HTR-8/SVneo (cell line): ENCODE results near the gene RPAP2.
"Not testable (repeated sequence)": the region's sequence is repeated elsewhere in the genome, so short reads cannot be mapped to it uniquely, and the experiment has no call there.

Experiments
- DNase-seq: peaks from one replicate; pipeline ENCODE4 v3.0.0; 2011; ENCODE audit warnings: low spot score, mixed read lengths; ENCODE audit not compliant: insufficient read length
- FAIRE-seq: peaks from 2 replicates; lab custom pipeline; 2011; peaks lifted over from hg19 to GRCh38; lab: Jason Lieb, UNC

The RPAP2 gene

DNA sequence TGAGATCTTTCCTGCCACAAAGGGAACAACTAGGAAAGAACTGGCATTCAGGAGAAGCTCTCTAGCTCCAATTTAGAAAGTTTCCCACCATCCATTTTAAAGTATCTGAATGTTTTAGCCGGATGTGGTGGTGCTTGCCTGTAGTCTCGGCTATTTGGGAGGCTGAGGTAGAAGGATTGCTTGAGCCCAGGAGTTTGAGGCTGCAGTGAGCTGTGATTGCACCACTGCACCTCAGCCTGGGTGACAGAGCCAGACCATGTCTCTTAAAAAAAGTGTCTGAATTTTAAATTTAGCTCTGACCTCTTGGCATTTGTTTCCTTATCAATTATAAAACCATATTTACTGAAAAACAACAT lies 67.2 kb downstream of the RPAP2 start:
- no peak for FAIRE-seq
- DNase-seq: no peak

DNA sequence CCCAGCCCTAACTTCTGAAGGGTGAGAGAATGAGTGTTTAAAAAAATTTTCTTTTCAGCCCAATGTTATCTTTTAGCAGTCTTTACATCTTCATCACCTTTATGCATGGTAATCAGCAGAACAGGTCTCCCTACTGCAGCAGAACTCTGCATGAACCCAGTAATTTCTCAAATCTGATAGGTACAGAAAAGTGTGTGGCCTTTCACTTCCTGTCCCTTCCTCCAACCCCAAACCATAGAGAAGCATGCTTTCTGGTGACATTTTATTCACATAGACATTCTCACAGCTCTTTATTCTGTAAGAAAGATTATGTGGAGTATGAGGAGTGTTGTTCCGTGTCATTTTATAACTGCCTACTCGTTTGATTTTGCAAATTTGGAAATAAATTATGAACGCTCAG lies 68.6 kb downstream of the RPAP2 start:
- DNase-seq: no peak
- FAIRE-seq: no peak

DNA sequence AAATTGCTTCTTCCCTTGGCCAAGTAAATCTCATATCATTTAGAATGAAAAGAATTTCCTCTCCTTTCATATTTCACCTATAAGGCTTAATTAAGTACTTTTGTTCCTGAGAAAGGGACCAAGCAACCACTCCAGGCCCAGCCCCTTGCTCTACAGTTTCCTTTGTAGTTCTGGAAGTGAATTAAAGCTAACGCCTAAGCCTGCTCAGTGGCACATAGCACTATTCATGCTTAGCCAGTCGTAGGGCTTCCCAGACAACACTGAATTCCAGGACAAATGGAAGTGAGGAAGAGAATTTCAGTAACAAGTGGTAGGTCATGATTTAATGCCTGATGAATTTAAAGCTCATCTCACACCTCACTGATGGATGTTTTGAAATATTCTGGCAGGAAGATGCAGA lies 73.3 kb downstream of the RPAP2 start:
- FAIRE-seq: no peak
- no peak for DNase-seq

DNA sequence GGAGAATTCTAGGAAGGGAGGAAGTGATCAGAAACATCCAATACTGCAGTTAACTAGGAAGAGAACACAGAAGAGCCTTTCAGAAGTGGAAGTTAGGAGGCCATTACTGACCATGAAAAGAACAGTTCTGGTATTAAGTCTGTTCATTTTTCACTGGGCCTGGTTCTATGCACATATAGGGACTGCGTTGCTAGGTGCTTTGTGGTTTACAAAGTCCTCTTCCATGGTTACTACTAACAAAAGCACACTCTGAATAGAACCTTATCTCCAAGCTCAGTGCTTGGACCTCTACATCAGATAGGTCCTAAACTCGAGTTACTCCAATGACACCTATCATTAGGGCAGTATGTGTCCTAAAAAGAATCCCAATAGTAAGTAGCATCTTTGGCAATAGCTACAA lies 75.4 kb downstream of the RPAP2 start:
- DNase-seq (no peak), FAIRE-seq (no peak)

DNA sequence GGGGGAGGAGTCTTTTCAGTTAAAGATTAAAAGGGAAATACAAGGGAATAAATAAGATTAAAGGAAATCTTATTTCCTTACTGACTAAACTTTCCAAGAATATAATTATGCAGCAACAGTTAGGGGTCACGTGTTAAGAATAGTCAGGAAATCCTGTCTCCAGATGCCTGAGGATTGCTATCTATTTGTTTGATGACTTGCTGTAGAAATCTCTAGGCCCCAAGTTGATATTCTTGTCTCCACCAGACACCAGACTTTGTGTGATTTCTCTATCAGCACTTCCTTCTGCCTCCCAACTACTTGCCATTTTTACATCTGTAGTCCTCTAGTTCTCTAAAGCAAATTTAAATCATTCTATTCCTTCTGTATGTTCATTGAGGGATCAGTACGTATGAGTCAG lies 77.5 kb downstream of the RPAP2 start:
- no peak for DNase-seq
- FAIRE-seq: no peak

DNA sequence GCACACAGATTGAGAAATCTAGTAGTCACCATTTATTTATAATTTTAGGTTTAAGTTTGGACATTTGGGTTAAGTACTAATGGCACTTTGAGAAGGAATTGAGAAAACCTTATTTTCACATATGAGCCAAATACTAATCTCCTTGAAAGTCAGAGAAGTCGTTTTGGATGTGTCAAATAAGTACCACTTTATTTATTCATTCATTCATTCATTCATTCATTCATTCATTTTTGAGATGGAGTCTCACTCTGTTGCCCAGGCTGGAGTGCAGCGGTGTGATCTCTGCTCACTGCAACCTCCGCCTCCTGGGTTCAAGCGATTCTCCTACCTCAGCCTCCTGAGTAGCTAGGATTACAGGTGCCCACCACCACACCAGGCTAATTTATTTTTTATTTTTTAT lies 79.1 kb downstream of the RPAP2 start:
- DNase-seq, FAIRE-seq: not testable (repeated sequence)

DNA sequence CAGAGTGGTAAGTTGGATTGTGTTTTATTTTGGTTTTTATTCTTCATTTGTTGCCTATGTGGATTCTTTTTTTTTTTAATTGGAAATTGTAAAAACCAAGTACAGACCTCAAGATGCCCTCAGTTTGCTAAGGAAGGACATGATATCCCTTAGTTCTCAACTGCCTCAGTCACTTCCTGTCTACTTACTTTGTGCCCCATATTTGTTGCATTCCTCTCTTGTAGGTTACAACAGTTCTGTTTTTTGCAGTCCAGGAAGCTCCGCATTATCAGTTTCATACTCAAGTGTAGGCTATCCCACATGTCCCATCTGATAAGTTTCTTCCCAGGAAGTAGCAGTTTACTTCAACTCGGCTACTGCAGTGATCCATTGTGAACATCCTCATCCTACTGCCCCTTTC lies 82.0 kb downstream of the RPAP2 start:
- FAIRE-seq: no peak
- DNase-seq: no peak

DNA sequence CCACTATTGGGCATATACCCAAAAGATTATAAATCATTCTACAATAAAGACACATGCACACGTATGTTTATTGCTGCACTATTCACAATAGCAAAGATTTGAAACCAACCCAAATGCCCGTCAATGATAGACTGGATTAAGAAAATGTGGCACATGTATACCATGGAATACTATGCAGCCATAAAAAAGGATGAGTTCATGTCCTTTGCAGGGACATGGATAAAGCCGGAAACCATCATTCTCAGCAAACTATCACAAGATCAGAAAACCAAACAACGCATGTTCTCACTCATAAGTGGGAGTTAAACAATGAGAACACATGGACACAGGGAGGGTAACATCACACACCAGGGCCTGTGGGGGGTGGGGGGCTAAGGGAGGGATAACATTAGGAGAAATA lies 95.1 kb downstream of the RPAP2 start:
- not testable (repeated sequence) for FAIRE-seq, DNase-seq

DNA sequence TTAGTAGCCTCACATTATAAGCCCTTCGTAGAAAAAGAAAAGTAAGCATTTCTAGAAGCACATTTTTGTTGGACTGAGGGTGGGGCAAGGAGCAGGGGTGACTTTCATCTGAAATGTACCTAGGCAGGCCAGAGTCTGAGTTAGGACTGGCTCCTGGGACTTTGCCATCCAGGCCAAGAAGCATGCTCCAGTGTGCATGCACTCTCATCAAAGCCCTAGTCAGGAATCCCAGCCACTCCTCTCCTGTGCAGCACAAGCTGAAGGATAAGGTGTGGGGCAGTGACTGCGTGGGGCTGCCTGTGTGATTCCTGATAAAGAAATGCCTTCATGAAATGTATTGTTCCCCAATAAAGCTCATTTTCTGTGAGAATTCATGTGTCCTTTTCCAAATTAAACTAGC lies 99.7 kb downstream of the RPAP2 start:
- FAIRE-seq: no peak
- DNase-seq: no peak

DNA sequence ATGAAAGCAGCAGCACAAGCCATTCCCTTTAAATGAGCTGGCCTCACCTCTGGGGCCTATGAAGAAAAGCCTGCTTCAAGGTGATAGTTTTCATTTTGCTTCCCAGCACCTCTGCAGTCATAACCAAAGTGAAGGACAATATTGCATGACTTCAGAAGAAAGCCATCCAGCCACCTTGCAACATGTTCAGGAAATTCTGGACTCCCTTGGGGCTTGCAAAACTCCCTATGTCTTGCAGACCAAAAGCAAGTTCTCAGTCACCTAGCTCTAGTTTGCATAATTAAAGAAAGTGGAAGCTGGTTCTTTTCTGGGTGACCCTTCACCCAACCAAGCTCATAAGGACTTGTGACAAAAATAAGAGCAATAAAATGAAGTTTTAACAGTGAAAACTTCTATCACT lies 100.2 kb downstream of the RPAP2 start:
- DNase-seq: no peak
- no peak for FAIRE-seq

DNA sequence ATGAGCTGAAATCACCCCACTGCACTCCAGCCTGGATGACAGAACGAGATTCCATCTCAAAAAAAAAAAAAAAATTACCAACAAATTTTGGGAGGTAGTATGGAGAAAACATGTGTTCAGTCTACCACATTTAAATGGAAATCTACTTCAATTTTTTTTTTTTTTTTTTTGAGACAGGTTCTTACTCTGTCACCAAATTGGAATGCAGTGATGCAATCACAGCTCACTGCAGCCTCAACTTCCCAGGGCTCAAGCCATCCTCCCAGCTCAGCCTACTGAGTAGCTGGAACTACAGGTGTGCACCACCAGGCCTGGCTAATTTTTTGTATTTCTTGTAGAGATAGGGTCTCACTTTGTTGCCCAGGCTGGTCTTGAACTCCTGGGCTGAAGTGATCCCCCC lies 105.8 kb downstream of the RPAP2 start:
- no peak for DNase-seq

DNA sequence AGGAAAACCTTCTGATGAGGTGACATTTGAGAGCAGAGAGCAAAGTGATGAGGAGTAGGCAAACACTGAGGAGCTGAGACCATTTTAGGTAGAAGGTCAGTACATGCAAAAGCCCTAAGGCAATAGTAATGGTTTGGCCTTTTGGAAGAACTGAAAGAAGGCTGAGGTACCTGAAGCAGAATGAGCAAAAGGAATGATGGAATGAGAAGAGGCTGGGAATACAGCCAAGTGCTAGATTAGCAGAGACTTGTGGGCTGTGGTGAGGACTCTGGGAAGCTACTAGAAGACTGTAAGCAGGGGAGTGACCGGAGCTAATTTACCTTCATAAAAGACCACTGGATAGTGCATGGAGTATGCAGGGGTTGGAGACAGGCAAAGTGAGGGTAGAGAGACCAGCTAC lies 110.0 kb downstream of the RPAP2 start:
- DNase-seq: no peak
- FAIRE-seq: no peak

More for the DNA sequence above, 105.8 kb downstream of the RPAP2 start:
- no peak for FAIRE-seq

DNA sequence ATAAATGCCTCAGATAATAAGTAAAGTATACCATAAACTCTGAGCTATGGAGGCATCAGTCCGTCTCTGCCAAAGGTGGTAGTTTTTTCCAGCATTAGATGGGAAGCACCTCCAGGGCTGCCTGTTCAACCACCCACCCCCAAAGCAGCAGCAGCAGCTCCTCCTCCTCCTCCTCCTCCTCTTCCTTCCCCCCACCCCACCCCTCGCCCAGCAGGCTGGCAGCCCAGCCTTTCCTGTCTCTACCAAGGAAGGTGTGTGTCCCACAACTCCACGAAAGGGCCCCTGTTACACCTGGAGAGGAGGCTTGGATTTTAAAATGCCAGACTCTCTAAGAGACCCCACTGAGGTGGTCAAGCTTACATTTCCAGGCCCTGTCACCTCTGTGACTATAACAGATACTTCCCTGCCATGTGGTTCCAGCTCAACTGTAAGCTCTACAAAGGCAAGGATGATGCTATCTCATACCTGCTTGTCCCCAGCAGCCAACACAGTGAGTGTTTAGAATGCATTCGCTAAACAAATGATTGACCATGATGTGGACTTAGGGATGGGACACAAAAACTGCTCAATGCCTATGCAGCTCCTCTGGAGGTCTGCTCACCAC lies 111.2 kb downstream of the RPAP2 start:
- DNase-seq: no peak
- FAIRE-seq: no peak

DNA sequence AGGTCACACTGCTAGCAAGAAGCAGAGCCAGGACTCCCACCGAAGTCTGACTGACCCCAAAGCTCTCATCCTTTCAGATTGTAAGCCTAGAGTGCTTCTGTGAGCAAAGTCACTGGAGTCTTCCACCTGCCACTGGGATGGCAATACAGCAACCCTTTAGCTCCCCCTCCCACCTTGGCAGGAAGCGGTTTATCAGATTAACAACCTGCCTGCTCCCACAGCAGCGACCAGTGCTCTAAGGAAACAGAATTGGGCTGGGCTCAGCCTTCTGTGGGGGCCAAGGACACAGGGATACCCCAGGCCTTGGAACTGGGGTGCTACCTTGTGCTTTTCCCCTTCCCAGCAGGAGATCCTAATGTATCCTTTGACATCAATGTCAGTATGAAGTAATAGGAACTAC lies 111.8 kb downstream of the RPAP2 start:
- DNase-seq: no peak

DNA sequence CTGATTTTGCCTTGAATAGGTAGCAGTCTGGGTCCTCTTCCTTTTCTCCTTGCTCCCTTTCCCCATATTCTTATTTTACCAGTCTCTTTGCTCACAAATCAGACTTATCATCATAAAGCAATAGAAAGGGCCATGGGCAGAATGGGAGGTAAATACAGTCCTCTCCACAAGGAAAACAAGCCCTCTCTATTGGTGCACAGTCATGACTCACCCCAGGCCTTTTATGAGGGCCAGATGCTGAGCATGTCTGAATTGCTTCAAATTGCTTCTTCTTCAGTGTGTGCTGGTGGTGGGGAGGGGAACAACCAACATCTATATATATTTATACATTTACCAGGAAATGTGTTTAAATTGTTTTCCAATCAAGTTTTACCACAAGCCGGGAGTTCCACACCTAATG lies 112.7 kb downstream of the RPAP2 start:
- DNase-seq (peak; percentile 15), FAIRE-seq (no peak)

More for the DNA sequence above, 111.8 kb downstream of the RPAP2 start:
- no peak for FAIRE-seq

DNA sequence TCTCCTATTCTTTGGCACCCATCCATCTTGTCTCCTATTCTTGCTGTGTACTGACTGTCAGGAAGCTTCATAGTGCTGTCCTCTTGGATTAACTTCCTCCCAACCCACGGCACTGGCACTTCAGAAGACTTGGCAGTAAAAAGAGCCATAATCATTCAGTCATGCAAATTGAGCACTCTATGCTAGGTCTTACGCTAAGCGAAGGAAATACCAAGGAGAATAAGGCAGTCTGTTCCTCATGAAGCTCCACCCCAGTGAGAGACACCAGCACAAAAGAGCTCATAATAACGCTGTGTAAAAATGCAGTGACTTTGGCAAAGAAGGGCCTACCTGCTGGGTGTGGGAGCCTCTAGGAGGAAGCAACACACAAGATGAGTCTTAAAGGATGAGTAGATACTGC lies 120.8 kb downstream of the RPAP2 start:
- FAIRE-seq (no peak), DNase-seq (no peak)

DNA sequence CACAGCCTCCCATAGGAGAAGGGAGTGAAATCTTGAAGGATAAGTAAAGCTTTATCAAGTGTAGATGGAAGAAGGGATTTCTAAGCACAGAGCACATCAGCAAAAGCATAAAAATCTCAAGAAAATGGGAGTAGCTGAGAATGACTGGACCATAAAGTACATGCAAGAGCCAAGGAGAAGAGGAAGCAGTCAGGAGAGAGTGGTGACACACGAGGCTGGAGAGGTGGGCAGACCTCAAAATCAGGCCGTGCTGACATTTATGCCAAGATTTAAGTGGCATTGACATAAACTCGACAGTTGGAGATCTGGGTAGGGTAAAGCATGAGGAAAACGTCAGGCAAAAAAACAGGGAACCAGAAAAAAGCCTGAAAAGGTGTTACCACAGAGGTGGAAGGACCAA lies 125.5 kb downstream of the RPAP2 start:
- DNase-seq (no peak), FAIRE-seq (no peak)

DNA sequence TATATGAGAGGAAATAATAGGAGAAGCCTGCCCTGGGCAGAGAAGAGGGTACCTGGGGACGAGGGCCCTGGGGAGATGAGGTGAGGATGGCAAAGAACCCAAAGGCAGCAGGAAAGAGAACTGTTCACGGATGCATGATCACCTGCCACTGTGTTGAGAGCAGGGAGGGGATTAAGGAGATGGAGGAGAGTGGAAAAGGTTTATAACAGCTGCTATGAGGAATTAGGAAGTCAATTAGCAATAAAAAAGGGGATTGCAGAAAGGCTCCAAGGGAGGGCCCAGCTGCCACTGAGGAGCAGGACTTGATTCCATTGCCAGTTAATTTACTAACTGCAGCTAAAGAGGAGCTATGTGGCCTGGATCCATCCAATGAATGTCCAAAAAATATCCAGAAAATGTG lies 126.8 kb downstream of the RPAP2 start:
- FAIRE-seq (no peak), DNase-seq (no peak)

DNA sequence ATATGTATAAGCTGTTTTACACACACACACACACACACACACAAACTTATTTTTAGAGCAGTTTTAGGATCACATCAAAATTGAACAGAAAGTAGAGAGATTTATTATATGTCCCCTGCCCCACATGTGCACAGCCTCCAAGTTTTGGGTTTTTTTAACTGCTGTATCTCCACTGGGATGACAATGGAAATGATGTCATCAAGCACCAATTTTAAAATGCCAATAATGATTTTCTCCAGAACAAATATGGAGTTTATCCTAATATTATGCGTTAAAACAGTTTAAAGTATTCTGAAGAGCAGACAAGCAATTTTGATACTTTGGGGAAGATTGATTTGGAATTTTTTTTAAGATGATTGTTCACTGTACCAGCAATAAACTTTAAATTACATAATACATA lies 131.2 kb downstream of the RPAP2 start:
- FAIRE-seq (no peak), DNase-seq (no peak)

DNA sequence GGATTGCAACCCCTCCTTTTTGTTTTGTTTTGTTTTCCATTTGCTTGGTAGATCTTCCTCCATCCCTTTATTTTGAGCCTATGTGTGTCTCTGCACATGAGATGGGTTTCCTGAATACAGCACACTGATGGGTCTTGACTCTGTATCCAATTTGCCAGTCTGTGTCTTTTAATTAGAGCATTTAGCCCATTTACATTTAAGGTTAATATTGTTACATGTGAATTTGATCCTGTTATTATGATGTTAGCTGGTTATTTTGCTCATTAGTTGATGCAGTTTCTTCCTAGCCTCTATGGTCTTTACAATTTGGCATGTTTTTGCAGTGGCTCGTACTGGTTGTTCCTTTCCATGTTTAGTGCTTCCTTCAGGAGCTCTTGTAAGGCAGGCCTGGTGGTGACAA lies 135.7 kb downstream of the RPAP2 start:
- DNase-seq, FAIRE-seq: not testable (repeated sequence)

DNA sequence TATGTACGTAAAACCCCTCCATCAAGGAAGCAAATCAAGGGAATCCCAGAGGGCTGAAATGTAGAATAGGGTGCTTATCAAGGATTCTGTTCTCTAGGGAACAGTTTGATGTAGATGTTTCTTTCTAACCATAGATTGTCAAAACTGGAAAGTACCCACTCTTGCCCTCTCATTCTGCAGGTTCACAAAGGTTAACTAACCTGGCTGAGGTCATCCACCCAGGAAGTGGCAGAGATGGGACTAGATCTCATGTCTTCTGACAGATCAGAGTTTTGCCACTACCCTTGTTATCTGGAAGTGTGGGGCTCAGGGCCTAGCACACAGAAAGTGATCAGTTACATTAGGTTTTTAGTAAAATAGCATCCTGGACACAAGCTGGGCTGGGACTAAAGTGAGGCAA lies 140.4 kb downstream of the RPAP2 start:
- FAIRE-seq (no peak), DNase-seq (no peak)

DNA sequence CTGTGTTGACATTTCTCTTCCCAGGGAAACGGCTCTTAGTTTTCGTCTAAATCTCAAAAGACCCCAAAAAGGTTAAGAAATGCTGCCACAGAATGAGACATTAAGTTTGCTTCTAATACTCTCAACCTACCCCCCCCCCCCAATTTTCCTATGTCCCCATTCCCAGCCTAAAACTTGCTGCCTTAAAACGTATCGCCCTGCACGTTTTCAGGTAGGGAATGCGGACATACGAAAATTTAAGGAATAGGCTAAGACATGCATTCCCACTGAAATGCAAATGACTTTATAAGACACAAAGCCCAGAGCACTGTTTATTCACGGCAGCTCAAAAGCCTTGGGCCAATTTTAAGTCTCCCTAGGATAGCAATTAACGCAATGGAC lies 142.4 kb downstream of the RPAP2 start:
- FAIRE-seq (no peak), DNase-seq (no peak)
